Measurements from ENCODE around the gene SYNM. TPM values are rescaled to one million over a fixed set of nuclear protein-coding genes. Genes with fewer than 3 reads are reported as not detected.

The SYNM gene
- total RNA-seq, 1 experiment from 2014 or later = 6.1 TPM

- intact Hi-C loops (cut with micrococcal nuclease; ENCODE audit: unreplicated experiment) = no loop called here
- Mint-ChIP-seq H3K4me3 (ENCODE audit: unreplicated experiment) (no peak overlapping the region), H3K4me1 (ENCODE audit: low read depth, unreplicated experiment) (peaks cover 22% of the 10 kb centered on the region), H3K27me3 (ENCODE audit: insufficient read depth, unreplicated experiment) (no peaks in the 10 kb centered on the region), H3K27ac (ENCODE audit: unreplicated experiment) (no peak overlapping the region), H3K36me3 (ENCODE audit: insufficient read depth, unreplicated experiment) (peaks cover 15% of the 10 kb centered on the region), H3K9me3 (ENCODE audit: unreplicated experiment) (peaks cover 10% of the 10 kb centered on the region)
- BruUV-seq (replicated peaks) = no TSS peak
- no peak for TF ChIP-seq CTCF (IDR thresholded peaks at IDR 0.05; ENCODE audit: insufficient read depth in 1 of 2, low read depth in 1 of 2, low read length in 1 of 2, severe bottlenecking in 1 of 2, unreplicated experiment in 1 of 2)
- no peak overlapping the region for H3K4me3 ChIP-seq (ENCODE audit: low read depth, low read length)
- H3K27me3 ChIP-seq (replicated peaks; ENCODE audit: control insufficient read depth, insufficient read depth, low read length) = no peaks in the 10 kb centered on the region
- no peaks in the 10 kb centered on the region for H3K9me3 ChIP-seq
- H3K4me1 ChIP-seq = peaks cover 17% of the 10 kb centered on the region
- no peak for DNase-seq
- CTCF ChIA-PET = no interaction called here
- POLR2A ChIA-PET = no interaction called here
- no peaks in the 10 kb centered on the region; the same call in 1 of the 2 replicates for H3K36me3 ChIP-seq (ENCODE audit: control insufficient read depth, insufficient read depth, low read length)
These were observed 29.5 kb downstream of the SYNM start for GRCh38 chr15:99134317-99134821.

GRCh38 chr15:99135194-99135593 lies 30.3 kb downstream of the SYNM start:
- Mint-ChIP-seq H3K27me3 (ENCODE audit: insufficient read depth, unreplicated experiment) (no peaks in the 10 kb centered on the region), H3K27ac (ENCODE audit: unreplicated experiment) (no peak overlapping the region), H3K36me3 (ENCODE audit: insufficient read depth, unreplicated experiment) (peaks cover 15% of the 10 kb centered on the region), H3K4me1 (ENCODE audit: low read depth, unreplicated experiment) (peaks cover 17% of the 10 kb centered on the region), H3K9me3 (ENCODE audit: unreplicated experiment) (peaks cover 7% of the 10 kb centered on the region), H3K4me3 (ENCODE audit: unreplicated experiment) (no peak overlapping the region)
- no peaks in the 10 kb centered on the region; the same call in 1 of the 2 replicates for H3K36me3 ChIP-seq (ENCODE audit: control insufficient read depth, insufficient read depth, low read length)
- peaks cover 17% of the 10 kb centered on the region for H3K4me1 ChIP-seq
- DNase-seq = no peak
- no peaks in the 10 kb centered on the region for H3K27me3 ChIP-seq (replicated peaks; ENCODE audit: control insufficient read depth, insufficient read depth, low read length)
- no peak for TF ChIP-seq CTCF (IDR thresholded peaks at IDR 0.05; ENCODE audit: insufficient read depth in 1 of 2, low read depth in 1 of 2, low read length in 1 of 2, severe bottlenecking in 1 of 2, unreplicated experiment in 1 of 2)
- no peaks in the 10 kb centered on the region for H3K9me3 ChIP-seq
- BruUV-seq (replicated peaks) = no TSS peak
- CTCF ChIA-PET = no interaction called here
- intact Hi-C loops (cut with micrococcal nuclease; ENCODE audit: unreplicated experiment) = no loop called here
- POLR2A ChIA-PET = no interaction called here
- H3K4me3 ChIP-seq (ENCODE audit: low read depth, low read length) = no peak overlapping the region

GRCh38 chr15:99137111-99137546 lies 32.2 kb downstream of the SYNM start:
- CTCF ChIA-PET = no interaction called here
- peaks cover 4% of the 10 kb centered on the region for H3K4me1 Mint-ChIP-seq (ENCODE audit: low read depth, unreplicated experiment)

More at GRCh38 chr15:99137111-99137546, 32.2 kb downstream of the SYNM start:
- no peaks in the 10 kb centered on the region for H3K27me3 Mint-ChIP-seq (ENCODE audit: insufficient read depth, unreplicated experiment)
- Histone ChIP-seq H3K36me3 (ENCODE audit: control insufficient read depth, insufficient read depth, low read length) (no peaks in the 10 kb centered on the region), H3K4me3 (ENCODE audit: low read depth, low read length) (no peak overlapping the region), H3K27me3 (replicated peaks; ENCODE audit: control insufficient read depth, insufficient read depth, low read length) (no peaks in the 10 kb centered on the region), H3K9me3 (no peaks in the 10 kb centered on the region), H3K4me1 (peaks cover 8% of the 10 kb centered on the region)
- H3K36me3 Mint-ChIP-seq (ENCODE audit: insufficient read depth, unreplicated experiment) = peaks cover 9% of the 10 kb centered on the region
- intact Hi-C loops (cut with micrococcal nuclease; ENCODE audit: unreplicated experiment) = no loop called here
- no peaks in the 10 kb centered on the region for H3K9me3 Mint-ChIP-seq (ENCODE audit: unreplicated experiment)
- no peak overlapping the region for H3K4me3 Mint-ChIP-seq (ENCODE audit: unreplicated experiment)
- TF ChIP-seq CTCF (IDR thresholded peaks at IDR 0.05; ENCODE audit: insufficient read depth in 1 of 2, low read depth in 1 of 2, low read length in 1 of 2, severe bottlenecking in 1 of 2, unreplicated experiment in 1 of 2) = no peak
- no peak for DNase-seq
- H3K27ac Mint-ChIP-seq (ENCODE audit: unreplicated experiment) = no peak overlapping the region
- BruUV-seq (replicated peaks) = no TSS peak
- POLR2A ChIA-PET = no interaction called here

All from Caco-2 (cell line).